SK-N-MC (cell line): ENCODE measurements around the gene OGFOD3.

ENCODE experiments used
- EZH2 ChIP-seq: fragments of 200-600 bp; sonication (generic); IDR thresholded peaks from one replicate; pipeline ENCODE4 v1.6.1; 2017; ENCODE audit warnings: antibody characterized with exemption
- POLR2AphosphoS5 ChIP-seq: IDR thresholded peaks from 2 replicates; pipeline ENCODE4 v1.6.1; 2012; ENCODE audit warnings: mild to moderate bottlenecking, low read depth, low read length, borderline replicate concordance

GRCh38 chr17:82434216-82434565 lies 15.8 kb upstream of the OGFOD3 start:
- TF ChIP-seq POLR2AphosphoS5 (no peak), EZH2 (no peak)
